Measurements from ENCODE around the gene COL23A1. TPM values are rescaled to one million over a fixed set of nuclear protein-coding genes. Genes with fewer than 3 reads are reported as not detected.

The COL23A1 gene
- total and polyA plus RNA-seq, 2 of the 8 experiments (the other 6 are each of a cell fraction or from before 2014, with no cell fraction given) = 3.1 to 4.7 TPM

- TF ChIP-seq, protein P1, sequence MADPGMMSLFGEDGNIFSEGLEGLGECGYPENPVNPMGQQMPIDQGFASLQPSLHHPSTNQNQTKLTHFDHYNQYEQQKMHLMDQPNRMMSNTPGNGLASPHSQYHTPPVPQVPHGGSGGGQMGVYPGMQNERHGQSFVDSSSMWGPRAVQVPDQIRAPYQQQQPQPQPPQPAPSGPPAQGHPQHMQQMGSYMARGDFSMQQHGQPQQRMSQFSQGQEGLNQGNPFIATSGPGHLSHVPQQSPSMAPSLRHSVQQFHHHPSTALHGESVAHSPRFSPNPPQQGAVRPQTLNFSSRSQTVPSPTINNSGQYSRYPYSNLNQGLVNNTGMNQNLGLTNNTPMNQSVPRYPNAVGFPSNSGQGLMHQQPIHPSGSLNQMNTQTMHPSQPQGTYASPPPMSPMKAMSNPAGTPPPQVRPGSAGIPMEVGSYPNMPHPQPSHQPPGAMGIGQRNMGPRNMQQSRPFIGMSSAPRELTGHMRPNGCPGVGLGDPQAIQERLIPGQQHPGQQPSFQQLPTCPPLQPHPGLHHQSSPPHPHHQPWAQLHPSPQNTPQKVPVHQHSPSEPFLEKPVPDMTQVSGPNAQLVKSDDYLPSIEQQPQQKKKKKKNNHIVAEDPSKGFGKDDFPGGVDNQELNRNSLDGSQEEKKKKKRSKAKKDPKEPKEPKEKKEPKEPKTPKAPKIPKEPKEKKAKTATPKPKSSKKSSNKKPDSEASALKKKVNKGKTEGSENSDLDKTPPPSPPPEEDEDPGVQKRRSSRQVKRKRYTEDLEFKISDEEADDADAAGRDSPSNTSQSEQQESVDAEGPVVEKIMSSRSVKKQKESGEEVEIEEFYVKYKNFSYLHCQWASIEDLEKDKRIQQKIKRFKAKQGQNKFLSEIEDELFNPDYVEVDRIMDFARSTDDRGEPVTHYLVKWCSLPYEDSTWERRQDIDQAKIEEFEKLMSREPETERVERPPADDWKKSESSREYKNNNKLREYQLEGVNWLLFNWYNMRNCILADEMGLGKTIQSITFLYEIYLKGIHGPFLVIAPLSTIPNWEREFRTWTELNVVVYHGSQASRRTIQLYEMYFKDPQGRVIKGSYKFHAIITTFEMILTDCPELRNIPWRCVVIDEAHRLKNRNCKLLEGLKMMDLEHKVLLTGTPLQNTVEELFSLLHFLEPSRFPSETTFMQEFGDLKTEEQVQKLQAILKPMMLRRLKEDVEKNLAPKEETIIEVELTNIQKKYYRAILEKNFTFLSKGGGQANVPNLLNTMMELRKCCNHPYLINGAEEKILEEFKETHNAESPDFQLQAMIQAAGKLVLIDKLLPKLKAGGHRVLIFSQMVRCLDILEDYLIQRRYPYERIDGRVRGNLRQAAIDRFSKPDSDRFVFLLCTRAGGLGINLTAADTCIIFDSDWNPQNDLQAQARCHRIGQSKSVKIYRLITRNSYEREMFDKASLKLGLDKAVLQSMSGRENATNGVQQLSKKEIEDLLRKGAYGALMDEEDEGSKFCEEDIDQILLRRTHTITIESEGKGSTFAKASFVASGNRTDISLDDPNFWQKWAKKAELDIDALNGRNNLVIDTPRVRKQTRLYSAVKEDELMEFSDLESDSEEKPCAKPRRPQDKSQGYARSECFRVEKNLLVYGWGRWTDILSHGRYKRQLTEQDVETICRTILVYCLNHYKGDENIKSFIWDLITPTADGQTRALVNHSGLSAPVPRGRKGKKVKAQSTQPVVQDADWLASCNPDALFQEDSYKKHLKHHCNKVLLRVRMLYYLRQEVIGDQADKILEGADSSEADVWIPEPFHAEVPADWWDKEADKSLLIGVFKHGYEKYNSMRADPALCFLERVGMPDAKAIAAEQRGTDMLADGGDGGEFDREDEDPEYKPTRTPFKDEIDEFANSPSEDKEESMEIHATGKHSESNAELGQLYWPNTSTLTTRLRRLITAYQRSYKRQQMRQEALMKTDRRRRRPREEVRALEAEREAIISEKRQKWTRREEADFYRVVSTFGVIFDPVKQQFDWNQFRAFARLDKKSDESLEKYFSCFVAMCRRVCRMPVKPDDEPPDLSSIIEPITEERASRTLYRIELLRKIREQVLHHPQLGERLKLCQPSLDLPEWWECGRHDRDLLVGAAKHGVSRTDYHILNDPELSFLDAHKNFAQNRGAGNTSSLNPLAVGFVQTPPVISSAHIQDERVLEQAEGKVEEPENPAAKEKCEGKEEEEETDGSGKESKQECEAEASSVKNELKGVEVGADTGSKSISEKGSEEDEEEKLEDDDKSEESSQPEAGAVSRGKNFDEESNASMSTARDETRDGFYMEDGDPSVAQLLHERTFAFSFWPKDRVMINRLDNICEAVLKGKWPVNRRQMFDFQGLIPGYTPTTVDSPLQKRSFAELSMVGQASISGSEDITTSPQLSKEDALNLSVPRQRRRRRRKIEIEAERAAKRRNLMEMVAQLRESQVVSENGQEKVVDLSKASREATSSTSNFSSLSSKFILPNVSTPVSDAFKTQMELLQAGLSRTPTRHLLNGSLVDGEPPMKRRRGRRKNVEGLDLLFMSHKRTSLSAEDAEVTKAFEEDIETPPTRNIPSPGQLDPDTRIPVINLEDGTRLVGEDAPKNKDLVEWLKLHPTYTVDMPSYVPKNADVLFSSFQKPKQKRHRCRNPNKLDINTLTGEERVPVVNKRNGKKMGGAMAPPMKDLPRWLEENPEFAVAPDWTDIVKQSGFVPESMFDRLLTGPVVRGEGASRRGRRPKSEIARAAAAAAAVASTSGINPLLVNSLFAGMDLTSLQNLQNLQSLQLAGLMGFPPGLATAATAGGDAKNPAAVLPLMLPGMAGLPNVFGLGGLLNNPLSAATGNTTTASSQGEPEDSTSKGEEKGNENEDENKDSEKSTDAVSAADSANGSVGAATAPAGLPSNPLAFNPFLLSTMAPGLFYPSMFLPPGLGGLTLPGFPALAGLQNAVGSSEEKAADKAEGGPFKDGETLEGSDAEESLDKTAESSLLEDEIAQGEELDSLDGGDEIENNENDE (IDR thresholded peaks at IDR 0.05; ENCODE audit: insufficient replicate concordance, low read length) = no peak
- TF ChIP-seq SP4 (IDR thresholded peaks at IDR 0.05; ENCODE audit: low read length) (no peak), HDAC2 (IDR thresholded peaks at IDR 0.05; ENCODE audit: borderline replicate concordance in 1 of 2, low read depth in 2 of 2, low read length in 2 of 2) (no peak), POLR2A (IDR thresholded peaks at IDR 0.05; ENCODE audit: control extremely low read depth in 1 of 2, low read depth in 2 of 2, low read length in 2 of 2) (no peak), KDM4A (IDR thresholded peaks at IDR 0.05; ENCODE audit: low read depth, low read length, severe bottlenecking) (no peak), RAD21 (IDR thresholded peaks at IDR 0.05 in 1 of 2, conservative IDR thresholded peaks at IDR 0.05 in 1 of 2; ENCODE audit: low read depth in 2 of 2, low read length in 2 of 2) (no peak), CHD2 (IDR thresholded peaks at IDR 0.05; ENCODE audit: low read length) (no peak), POU5F1 (IDR thresholded peaks at IDR 0.05; ENCODE audit: low read depth, low read length) (no peak), KDM1A (IDR thresholded peaks at IDR 0.05; ENCODE audit: borderline replicate concordance, low read length) (no peak)
Observed at GRCh38 chr5:178308541-178309092, 281.6 kb downstream of the COL23A1 start (continued).

All from H1 (cell line).